Measurements from ENCODE around the gene PRRG1. TPM values are rescaled to one million over a fixed set of nuclear protein-coding genes. Genes with fewer than 3 reads are reported as not detected.
"Not testable (repeated sequence)": the region's sequence is repeated elsewhere in the genome, so short reads cannot be mapped to it uniquely, and the experiment has no call there.

PRRG1 gene
- total RNA-seq (2014; rRNA removed; shearing (Covaris generic)): not detected in 2 replicates

GRCh38 chrX:37349221-37350033 is at the start of gene PRRG1:
Gene PRRG1 (plus strand): TSS chrX:37349364. CDS start chrX:37406250, 56,886 bp downstream.
- DNase-seq (ENCODE audit: low spot score): peak; percentile 0
- in situ Hi-C loops (cut with HindIII; ENCODE audit: low sequenced_read_pairs): no loop called here

DNA sequence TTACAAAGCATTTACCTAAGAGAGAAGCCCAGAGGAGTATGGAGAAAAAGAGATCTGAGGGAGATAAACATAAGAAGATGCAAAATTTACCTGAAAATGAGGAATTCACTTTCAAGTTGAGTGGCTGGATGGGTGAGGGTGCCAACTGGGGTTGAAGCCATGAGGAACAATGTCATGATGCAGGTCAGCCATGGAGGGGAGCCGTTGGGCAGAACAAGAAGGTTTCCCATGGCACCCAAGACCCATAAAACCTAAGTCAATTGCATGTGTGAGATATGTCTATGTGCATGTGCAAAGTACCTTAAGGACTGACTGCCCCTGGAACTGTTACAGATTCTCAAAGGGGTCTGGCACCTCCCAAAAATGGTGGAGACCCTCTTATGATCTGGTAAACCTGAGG is 46.6 kb upstream of the PRRG1 start:
- no peak for DNase-seq (ENCODE audit: low spot score)
- in situ Hi-C loops (cut with HindIII; ENCODE audit: low sequenced_read_pairs): no loop called here

- DNase-seq (ENCODE audit: low spot score); in situ Hi-C loops (cut with HindIII; ENCODE audit: low sequenced_read_pairs): not testable (repeated sequence)
Observed at GRCh38 chrX:37305238-37305637, 43.9 kb upstream of the PRRG1 start.

DNA sequence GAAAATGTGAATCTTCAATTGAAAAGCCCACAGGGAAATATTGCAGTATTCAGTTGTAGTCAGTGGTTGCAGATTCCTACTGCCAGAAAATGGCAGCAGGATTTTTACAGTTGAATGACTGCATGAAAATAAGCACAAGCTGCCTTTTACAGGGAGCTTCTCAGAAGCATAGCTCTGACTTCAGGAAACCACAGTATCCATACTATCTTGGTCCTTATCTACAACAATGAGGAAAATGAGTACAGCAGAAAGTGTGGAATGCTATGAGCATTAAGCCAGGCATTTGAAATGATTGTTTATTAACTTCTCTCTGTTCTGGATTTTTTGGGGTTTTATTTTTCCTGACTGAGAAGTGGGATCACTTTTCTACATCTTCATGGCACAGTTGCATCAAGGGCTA is 34.6 kb upstream of the PRRG1 start:
- DNase-seq (ENCODE audit: low spot score): no peak
- in situ Hi-C loops (cut with HindIII; ENCODE audit: low sequenced_read_pairs): no loop called here

- DNase-seq (ENCODE audit: low spot score): no peak
- in situ Hi-C loops (cut with HindIII; ENCODE audit: low sequenced_read_pairs): no loop called here
Observed at GRCh38 chrX:37315511-37316248, 33.5 kb upstream of the PRRG1 start.

DNA sequence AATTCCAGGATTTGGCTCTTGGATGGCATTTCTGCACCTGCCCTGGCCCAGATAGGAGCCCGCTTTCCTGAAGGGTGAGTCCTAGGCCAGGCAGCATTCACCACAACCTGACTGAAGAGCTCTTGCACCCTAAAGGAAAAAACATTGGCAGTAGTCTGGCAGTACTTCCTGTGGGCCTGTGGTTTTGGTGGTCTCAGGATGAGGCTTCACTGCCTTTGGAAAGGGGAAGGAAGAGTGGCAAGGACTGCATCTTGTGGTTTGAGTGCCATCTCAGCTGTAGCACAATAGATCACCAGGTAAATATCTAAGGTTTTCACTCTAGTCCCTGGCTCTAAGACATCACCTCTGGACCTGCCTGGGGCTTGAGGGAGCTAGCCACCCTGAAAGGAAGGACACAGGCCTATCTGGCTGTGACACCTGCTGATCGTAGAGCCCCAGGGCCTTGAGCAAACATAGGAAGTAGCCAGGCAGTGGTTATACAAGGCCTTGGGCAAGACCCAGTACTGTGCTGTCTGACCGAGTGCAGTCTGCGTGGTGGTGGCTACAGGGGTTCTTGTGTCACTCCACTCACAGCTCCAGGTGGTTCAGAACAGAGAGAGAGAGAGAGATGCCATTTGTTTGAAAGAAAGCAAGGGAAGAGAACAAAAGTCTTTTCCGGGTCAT is 28.5 kb upstream of the PRRG1 start:
- in situ Hi-C loops (cut with HindIII; ENCODE audit: low sequenced_read_pairs): no loop called here
- DNase-seq (ENCODE audit: low spot score): no peak

DNA sequence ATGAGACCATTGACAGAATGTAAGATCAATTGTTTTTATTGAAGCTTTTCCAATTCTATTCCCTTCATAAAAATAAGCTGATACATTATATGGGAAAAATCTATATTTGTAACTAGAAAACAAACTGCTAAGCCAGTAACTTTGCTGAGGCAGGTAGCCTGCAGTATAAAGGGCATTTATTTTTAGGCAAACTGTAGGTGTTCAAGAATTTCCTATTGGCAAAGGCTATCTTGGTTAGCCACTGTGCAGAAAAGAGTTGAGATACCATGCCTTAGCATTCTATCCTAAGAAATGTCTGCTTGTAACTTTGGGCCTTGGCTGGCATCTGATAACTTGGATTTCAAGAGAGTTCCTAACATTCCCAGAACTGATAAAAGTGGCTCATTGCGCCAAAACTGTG is 18.5 kb upstream of the PRRG1 start:
- in situ Hi-C loops (cut with HindIII; ENCODE audit: low sequenced_read_pairs): no loop called here
- DNase-seq (ENCODE audit: low spot score): no peak

- no peak for DNase-seq (ENCODE audit: low spot score)
- in situ Hi-C loops (cut with HindIII; ENCODE audit: low sequenced_read_pairs): no loop called here
Observed at GRCh38 chrX:37331546-37331945, 17.6 kb upstream of the PRRG1 start.

- in situ Hi-C loops (cut with HindIII; ENCODE audit: low sequenced_read_pairs): no loop called here
- DNase-seq (ENCODE audit: low spot score): no peak
Observed at GRCh38 chrX:37332055-37332454, 17.1 kb upstream of the PRRG1 start.

GRCh38 chrX:37332987-37333658 is 16.0 kb upstream of the PRRG1 start:
- no peak for DNase-seq (ENCODE audit: low spot score)
- in situ Hi-C loops (cut with HindIII; ENCODE audit: low sequenced_read_pairs): no loop called here

GRCh38 chrX:37347420-37347819 is 1.7 kb upstream of the PRRG1 start:
- in situ Hi-C loops (cut with HindIII; ENCODE audit: low sequenced_read_pairs): no loop called here
- DNase-seq (ENCODE audit: low spot score): no peak

- DNase-seq (ENCODE audit: low spot score): no peak
- in situ Hi-C loops (cut with HindIII; ENCODE audit: low sequenced_read_pairs): no loop called here
Observed at GRCh38 chrX:37348231-37348970, 763 bp upstream of the PRRG1 start.

- no peak for DNase-seq (ENCODE audit: low spot score)
- in situ Hi-C loops (cut with HindIII; ENCODE audit: low sequenced_read_pairs): no loop called here
Observed at GRCh38 chrX:37348971-37349220, 268 bp upstream of the PRRG1 start.

- in situ Hi-C loops (cut with HindIII; ENCODE audit: low sequenced_read_pairs): no loop called here
- no peak for DNase-seq (ENCODE audit: low spot score)
Observed at GRCh38 chrX:37350034-37350365, 836 bp downstream of the PRRG1 start.

DNA sequence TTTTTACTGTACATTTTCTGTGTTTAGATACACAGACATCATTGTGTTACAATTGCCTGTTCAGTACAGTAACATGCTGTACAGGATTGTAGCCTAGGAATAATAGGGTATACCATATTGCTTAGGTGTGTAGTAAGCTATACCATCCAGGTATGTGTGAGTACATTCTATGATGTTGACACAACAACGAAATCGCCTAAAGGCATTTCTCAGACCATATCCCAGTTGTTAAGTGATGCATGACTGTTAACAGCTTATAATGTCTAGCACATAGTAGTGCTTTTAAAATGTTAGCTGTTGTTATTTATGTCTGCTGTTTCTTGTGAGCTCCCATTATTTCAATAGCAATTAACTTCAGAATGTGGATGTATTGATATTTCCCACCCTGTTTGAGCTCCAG is 4.5 kb downstream of the PRRG1 start:
- in situ Hi-C loops (cut with HindIII; ENCODE audit: low sequenced_read_pairs): no loop called here
- no peak for DNase-seq (ENCODE audit: low spot score)

GRCh38 chrX:37357436-37357835 is 8.3 kb downstream of the PRRG1 start:
- no peak for DNase-seq (ENCODE audit: low spot score)
- in situ Hi-C loops (cut with HindIII; ENCODE audit: low sequenced_read_pairs): no loop called here

GRCh38 chrX:37361596-37361995 is 12.4 kb downstream of the PRRG1 start:
- in situ Hi-C loops (cut with HindIII; ENCODE audit: low sequenced_read_pairs): no loop called here

GRCh38 chrX:37364666-37365065 is 15.5 kb downstream of the PRRG1 start:
- no peak for DNase-seq (ENCODE audit: low spot score)
- in situ Hi-C loops (cut with HindIII; ENCODE audit: low sequenced_read_pairs): no loop called here

More at GRCh38 chrX:37361596-37361995, 12.4 kb downstream of the PRRG1 start:
- no peak for DNase-seq (ENCODE audit: low spot score)

DNA sequence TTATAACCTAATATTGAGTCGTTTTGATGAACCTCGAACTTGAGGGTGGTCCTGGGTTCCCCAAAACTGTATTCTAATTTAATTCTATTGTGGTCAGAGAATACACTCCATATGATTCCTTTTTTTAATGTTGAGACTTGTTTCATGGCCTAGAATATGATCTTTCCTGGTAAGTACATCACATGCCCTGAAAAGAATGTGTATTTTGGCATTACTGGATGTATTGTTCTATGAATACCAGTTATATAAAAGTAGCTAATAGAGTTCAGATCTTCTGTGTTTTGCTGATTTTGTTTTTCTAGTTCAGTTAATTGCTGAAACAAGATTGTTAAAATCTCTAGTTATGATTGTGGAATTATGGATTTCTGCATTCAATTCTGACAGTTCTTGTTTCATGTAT is 18.8 kb downstream of the PRRG1 start:
- no peak for DNase-seq (ENCODE audit: low spot score)
- in situ Hi-C loops (cut with HindIII; ENCODE audit: low sequenced_read_pairs): no loop called here
